Activated CD4-positive, alpha-beta T cell treated with anti-CD3 and anti-CD28 coated beads, Interleukin-10, Interleukin-2, amounts not matched to agents 100 ng/mL and 50 ng/mL, durations not matched to agents 16 hours and 8 hours (primary cell): ENCODE data around the gene COA6.
A peak's percentile ranks its signal among the peaks of the same experiment; 100 is the strongest.

Experiments used
- DNase-seq: peaks from one replicate; pipeline ENCODE4 v3.0.0-alpha.2; 2020

The COA6 gene

GRCh38 chr1:234373064-234373958, at the start of gene COA6:
COA6 (plus strand) TSS chr1:234373456; CDS start chr1:234373467, 11 bp downstream.
- peak; percentile 95 for DNase-seq

DNA sequence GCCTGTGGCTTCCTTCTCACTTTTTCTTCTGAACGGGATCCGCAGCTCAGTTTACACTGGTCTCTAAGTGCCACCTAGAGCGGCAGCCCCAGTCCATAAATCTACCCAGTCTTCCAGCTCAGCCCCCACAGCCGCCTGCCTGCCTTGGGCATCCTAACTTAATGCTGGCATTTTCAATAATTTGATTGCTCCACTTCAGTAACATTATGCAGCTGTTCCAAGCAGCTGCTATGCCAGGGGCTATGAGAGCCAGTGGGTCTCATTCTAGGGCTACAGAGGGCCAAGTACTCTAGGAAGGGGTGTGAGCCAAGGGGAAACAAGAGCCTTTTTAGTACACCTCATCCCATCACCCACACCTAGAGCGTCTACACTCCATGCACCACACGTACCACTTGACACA, 48.4 kb upstream of the COA6 start:
- DNase-seq, result no peak

GRCh38 chr1:234325878-234326496, 47.3 kb upstream of the COA6 start:
- peak; percentile 35 for DNase-seq

DNA sequence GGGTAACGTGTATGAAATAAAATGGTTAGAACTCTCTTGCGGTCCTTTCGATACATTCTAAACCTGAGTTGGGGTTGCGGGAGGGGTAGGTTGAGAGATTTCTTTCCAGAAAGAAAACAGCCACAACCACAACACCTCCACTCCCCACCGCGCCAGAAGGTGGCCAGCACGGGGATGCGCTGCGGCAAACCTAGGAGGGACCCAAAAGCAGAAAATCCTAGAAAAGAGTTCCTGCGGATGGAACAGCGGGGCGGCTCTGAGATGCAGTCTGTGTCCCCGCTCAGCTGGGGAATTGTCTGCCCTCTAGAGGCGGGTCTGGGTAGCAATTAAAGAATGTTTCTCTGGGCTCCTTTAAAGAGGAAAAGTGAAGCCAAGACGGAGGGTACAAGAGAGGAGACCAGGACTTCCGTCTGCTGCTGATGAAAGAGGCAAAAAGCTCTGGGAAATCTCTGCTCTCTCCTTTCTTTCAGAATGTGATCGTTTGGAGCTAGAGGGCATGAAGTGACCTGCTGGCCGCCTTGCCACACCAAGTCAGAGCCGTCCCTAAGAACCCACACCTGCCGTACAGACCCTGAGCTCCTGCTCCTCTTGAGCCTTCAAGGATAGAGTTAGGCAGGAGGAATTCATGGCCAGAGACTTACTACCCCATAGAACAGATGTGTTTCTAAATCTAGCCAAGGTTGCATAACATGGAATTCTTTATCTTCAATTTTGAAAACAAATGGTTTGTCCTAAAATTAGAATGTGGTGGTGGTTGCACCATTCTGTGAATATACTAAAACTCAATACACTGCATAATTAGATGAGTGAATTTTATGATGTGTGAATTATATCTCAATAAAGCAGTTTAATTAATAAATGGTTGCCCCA, 46.5 kb upstream of the COA6 start:
- DNase-seq, result peak; percentile 81

DNA sequence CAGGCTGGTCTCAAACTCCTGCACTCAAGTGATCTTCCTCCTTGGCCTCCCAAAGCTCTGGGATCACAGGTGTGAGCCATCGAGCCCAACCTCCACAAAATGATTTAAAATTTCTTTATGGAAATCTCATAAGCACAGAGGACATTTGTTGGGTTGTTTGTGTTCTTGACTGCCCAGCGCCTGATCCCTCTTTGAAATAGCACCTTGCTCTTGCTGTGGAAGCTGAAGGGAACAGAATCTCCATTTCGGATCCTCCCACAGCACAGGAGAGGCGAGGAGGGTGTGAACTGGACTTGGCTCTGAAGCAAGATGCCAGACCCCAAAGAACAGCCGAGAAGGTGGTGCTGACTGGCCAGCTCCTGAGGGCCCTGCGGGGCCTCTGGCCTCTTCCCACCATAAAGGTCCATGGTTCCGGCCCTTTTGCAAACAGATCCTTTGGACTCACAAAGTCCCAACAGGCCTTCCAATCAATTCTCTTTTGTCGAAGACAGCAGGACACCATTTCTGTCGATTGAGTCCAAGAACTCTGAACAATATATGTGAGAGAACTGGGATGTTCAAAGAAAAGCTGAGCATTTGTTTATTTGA, 45.6 kb upstream of the COA6 start:
- DNase-seq, result no peak

DNA sequence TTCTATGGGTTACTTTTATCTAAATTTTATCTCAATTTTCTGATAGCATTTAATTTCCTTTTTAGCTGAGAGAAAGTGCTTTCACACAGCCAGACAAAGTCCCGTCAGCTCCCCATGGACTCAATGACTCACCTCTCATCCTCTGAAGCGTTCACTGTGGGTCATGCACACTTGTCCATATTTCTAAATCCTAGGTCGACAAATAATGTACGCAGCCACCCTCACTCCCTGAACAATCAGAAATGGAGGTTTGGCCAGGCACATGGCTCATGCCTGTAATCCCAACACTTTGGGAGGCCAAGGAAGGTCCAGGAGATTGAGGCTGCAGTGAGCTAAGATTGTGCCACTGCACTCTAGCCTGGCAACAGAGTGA, 42.4 kb upstream of the COA6 start:
- no peak for DNase-seq

DNA sequence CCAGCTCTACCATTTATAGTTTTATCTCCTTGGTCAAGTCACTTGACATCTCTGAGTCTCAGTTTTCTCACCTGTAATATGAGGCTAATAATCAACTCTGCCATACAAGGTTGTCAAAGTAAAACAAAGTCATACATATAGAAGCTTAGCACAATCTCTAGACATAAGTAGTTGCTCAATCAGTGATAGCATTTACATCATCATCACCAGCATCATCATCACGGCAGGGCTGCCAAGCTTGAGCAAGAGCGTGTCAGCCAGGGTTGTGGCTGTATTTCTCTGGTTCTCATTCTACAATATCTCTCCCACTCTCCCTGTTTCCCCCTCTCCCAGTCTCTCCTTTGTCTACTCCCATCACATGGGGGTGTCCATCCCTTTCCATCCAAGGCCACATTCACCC, 41.7 kb upstream of the COA6 start:
- DNase-seq, result no peak

DNA sequence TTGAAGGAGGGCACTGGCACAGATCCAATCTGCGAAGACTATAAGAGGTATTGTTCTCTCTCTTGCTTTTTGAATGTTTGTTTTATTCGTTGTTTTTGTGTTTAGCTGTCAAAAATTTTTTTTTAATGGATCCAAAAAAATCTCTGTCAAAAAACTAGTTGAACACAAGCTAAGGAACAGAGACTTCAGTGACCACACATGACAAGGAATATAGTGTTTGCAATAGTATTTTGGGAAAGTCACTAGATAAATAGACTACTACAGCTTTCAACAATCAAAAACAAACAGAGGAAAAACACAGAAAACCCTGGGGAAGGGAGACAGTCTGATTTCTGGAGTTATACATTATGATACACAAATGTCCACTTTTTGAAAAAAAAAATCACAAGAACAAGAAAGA, 36.9 kb upstream of the COA6 start:
- no peak for DNase-seq

- DNase-seq, result no peak
Measured at GRCh38 chr1:234337233-234337632, 36.0 kb upstream of the COA6 start.

DNA sequence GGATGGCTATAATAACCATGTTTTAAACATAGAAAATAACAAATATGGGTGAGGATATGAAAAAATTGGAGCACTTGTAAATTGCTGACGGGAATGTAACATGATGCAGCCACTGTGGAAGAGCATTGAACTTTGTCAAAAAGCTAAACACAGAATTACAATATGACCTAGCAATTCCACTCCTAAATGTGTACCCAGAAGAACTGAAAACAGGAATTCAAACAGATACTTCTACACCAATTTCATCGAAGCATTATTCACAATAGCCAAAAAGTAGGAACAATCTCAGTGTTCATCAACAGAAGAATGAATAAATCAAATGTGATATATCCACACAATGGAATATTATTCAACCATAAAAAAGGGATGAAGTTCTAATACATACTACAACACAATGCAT, 32.7 kb upstream of the COA6 start:
- DNase-seq, result no peak

DNA sequence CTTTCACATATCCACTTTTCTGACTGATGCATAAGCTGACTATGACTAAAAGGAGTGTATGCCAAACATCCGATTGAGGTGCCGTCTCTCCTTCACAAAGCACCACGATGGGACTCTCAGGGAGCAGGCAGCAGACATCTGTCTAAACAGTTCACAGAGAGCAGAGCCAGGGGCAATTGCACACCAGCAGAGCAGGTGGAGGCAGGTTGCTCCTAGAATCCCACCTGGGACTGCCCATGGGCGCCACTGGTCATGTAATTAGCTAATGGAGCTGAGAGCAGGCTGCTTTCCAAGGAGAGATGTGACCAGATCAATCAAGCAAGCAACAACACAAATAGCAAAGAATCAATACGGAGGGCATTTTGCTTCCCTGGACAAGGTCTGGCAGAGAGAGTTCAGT, 30.5 kb upstream of the COA6 start:
- DNase-seq, result no peak

GRCh38 chr1:234345237-234345636, 28.0 kb upstream of the COA6 start:
- DNase-seq, result no peak

DNA sequence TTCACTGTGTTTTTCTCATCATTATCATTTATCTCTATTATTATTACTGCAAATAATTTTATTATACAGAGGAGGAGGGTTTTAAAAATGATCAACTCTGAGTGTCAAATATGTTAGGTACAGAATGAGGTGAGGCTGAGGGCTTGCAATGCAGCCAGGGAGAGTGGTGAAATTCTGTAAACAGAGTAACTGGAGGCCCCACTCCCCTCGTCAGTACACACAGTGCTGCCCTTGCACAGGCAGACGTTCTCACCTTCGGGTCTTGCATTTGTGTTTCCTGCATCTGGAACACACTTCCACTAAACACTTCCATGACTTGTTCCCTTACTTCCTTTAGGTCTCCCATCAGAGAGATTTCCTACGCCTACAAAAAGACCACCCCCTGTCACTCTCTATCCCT, 24.3 kb upstream of the COA6 start:
- no peak for DNase-seq

GRCh38 chr1:234355782-234356510, 17.3 kb upstream of the COA6 start:
- DNase-seq, result peak; percentile 21

GRCh38 chr1:234356615-234357269, 16.5 kb upstream of the COA6 start:
- DNase-seq, result peak; percentile 66

GRCh38 chr1:234357831-234358230, 15.4 kb upstream of the COA6 start:
- no peak for DNase-seq

DNA sequence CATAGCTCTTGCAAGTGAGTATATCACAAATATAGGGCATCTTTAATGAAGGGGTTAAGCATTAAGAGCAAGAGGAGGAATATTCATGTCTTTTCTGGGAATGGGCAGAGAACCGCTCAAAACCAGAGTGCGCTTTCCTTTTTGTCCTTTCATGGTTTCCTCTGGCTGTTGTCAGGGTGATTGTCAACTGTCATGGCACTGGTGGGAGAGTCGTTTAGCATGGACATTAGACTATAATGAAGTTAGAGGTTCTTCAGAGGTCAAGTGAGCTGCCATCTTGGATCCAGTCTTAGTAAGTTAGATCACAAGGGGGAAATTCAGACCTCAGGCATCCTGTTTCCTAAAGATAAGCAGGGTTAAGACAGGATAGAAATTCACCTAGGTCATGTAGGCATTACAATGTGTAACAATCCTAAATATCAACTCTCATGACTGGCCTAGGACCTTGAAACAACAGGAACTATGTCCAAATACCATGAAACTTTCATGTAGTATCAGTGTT, 12.1 kb upstream of the COA6 start:
- no peak for DNase-seq

DNA sequence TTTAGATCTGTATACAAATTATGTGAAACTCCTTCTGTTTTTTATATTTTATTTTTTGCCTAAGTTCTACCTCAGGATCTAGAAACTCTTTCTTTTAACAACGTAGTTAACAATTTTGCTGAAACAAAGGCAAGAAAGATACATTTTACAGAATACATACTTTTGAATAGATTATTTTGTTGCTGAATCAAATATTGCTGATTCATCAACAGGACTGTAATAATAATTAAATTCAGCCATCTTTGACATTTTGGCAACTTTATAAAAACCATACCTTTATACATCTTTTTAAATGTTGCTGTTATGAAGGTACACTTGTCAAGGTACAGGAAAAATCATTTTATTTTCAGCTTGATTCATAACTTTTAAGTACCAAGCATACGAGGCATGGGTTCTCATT, 10.7 kb upstream of the COA6 start:
- DNase-seq, result no peak

DNA sequence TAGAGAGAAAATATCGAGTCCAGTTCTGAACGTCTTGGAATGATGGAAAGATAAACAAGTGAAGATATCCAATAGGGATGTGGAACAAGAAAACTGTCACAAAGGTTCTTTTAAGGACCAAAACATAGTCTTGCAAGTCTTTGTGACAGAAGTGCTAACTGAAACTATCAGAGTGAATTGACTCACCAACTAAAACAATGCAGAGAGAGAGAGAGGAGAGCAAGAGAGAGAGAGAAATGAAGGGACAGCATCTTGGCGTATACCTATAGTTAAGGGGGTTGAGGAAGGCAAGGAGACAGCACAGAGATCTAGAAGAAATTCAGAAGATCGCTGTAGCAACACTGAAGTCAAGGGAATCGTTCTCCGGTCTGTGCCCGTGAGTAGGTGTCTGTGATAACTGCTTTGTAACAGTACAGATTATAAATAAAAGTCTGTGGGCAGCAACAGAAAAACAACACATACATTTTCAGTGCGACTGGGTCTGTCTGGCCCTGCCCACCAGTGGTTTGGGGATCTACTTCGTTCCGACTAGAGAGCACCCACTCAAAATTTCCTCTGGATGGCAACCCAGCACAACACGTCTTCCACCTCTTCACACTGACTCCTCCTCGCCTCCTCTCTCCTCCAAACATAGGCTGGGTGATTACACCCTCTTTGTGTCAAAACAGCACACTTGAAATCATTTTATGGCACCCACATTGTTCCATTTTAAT, 4.8 kb upstream of the COA6 start:
- peak; percentile 52 for DNase-seq

- no peak for DNase-seq
Measured at GRCh38 chr1:234369033-234369430, 4.2 kb upstream of the COA6 start.

GRCh38 chr1:234369784-234370183, 3.5 kb upstream of the COA6 start:
- DNase-seq, result peak; percentile 55
